Stomach (tissue), 9 donors: Measurements from ENCODE around the gene GAN. TPM values are rescaled to one million over a fixed set of nuclear protein-coding genes. Genes with fewer than 3 reads are reported as not detected.

Experiments
- DNase-seq, 2 donors: peaks; one replicate each; pipeline versions ENCODE4 v3.0.0 to v3.0.0-alpha.2; 2013 to 2019
- H3K27ac ChIP-seq, 5 donors: fragments of 200-600 bp in 4 of 5; sonication (generic) in 4 of 5; one replicate each; pipeline ENCODE4 v1.5.1; 2013 to 2019; ENCODE audit warnings: mild to moderate bottlenecking in 1 of 5, moderate library complexity in 1 of 5
- H3K27me3 ChIP-seq, 3 donors: fragments of 200-600 bp; sonication (generic); one replicate each; pipeline ENCODE4 v1.5.1; 2017 to 2019; ENCODE audit warnings: mixed run types in 1 of 3
- H3K36me3 ChIP-seq, 4 donors: fragments of 200-600 bp; sonication (generic); 1 replicate in 3 of 4; 2 replicates in 1 of 4; pipeline ENCODE4 v1.5.1; 2016 to 2019
- H3K4me1 ChIP-seq, 4 donors: fragments of 200-600 bp; sonication (generic); one replicate each; pipeline ENCODE4 v1.5.1; 2016 to 2019
- H3K4me3 ChIP-seq, 4 donors: fragments of 200-600 bp; sonication (generic) in 3 of 4; one replicate each; pipeline ENCODE4 v1.5.1; 2016 to 2019; ENCODE audit warnings: mild to moderate bottlenecking in 1 of 4
- H3K9me3 ChIP-seq, 4 donors: fragments of 200-600 bp; sonication (generic); one replicate each; pipeline ENCODE4 v1.5.1; 2016 to 2019
- CTCF ChIP-seq, 7 experiments: fragments of 450-650 bp in 4 of 7; fragments of 200-600 bp in 3 of 7; sonication (generic) in 3 of 7; IDR thresholded peaks; one replicate each; pipeline ENCODE4 v1.5.1; 2016 to 2019; ENCODE audit warnings: antibody characterized with exemption in 7 of 7, control low read depth in 2 of 7, mild to moderate bottlenecking in 1 of 7
- EP300 ChIP-seq: sonication (generic); formaldehyde crosslinking; IDR thresholded peaks from one replicate; pipeline ENCODE4 v1.6.1; 2017; ENCODE audit warnings: antibody characterized with exemption
- POLR2A ChIP-seq, 4 donors: fragments of 450-650 bp; IDR thresholded peaks; one replicate each; pipeline ENCODE4 v1.6.1; 2016; ENCODE audit warnings: antibody characterized with exemption in 4 of 4, control low read depth in 2 of 4, mild to moderate bottlenecking in 1 of 4, moderate library complexity in 1 of 4
- POLR2AphosphoS5 ChIP-seq, 3 donors: sonication (generic); formaldehyde crosslinking; IDR thresholded peaks; one replicate each; pipeline ENCODE4 v1.6.1; 2016; ENCODE audit warnings: antibody characterized with exemption in 3 of 3
- WGBS, 5 donors: extraction: QIAGEN DNeasy Blood & Tissue Kit in 3 of 5; methylation state at CpG; one replicate each; pipeline versions ENCODE4 v1.1.5 to v1.1.7; 2013 to 2018; 5-methylcytosine and 5-hydroxymethylcytosine counted together
- intact Hi-C: fragments of 100-400 bp; cut with DNase I; formaldehyde crosslinking; loops from one replicate; pipeline ENCODE4 v1.15.1; 2023; ENCODE audit warnings: low total_unique reads
- polyA plus RNA-seq, 3 donors: library from polyadenylated mRNA; stranded (reverse); fragments of 200-250 nt; gene quantifications; one replicate each; pipeline ENCODE4 v1.2.3, GENCODE V29; 2013
- total RNA-seq, 5 donors: library from RNA; depleted of rRNA; stranded (reverse); fragments of >200 nt; gene quantifications; one replicate each; pipeline versions ENCODE4 v1.1.0 to v1.2.3, GENCODE V29; 2014 to 2016
- donor health status: healthy with polysubstance abuse.
- donor health status: Bipolar disorder and iron deficiency.
- donor health status: healthy.

GAN gene
- total and polyA plus RNA-seq, 8 donors = 0.56 to 38.5 (median 7.6) TPM

GRCh38 chr16:81435103-81435502, 120.3 kb downstream of the GAN start:
- Histone ChIP-seq H3K27me3 (no peaks in the 10 kb centered on the region), H3K9me3 (no peaks in the 10 kb centered on the region), H3K4me3 (no peak overlapping the region), H3K4me1 (peaks cover 0 to 6% (median 0%) of the 10 kb centered on the region in 4 donors), H3K27ac (no peak overlapping the region), H3K36me3 (no peaks in the 10 kb centered on the region)
- TF ChIP-seq EP300 (no peak), CTCF (IDR thresholded peaks at IDR 0.05) (no peak), POLR2AphosphoS5 (IDR thresholded peaks at IDR 0.05) (no peak), POLR2A (IDR thresholded peaks at IDR 0.05) (no peak)
- DNase-seq = no peak
- intact Hi-C loops = no loop called here
- 69 to 80% (median 76%) methylated on average over 3 of the region's 3 CpGs for WGBS, 5 donors

- intact Hi-C loops = no loop called here
- no peak for TF ChIP-seq POLR2AphosphoS5 (IDR thresholded peaks at IDR 0.05)
- no peak for TF ChIP-seq EP300
- no peak for TF ChIP-seq POLR2A (IDR thresholded peaks at IDR 0.05)
- TF ChIP-seq CTCF (IDR thresholded peaks at IDR 0.05) = no peak
- WGBS, 5 donors = 78 to 96% (median 87%) methylated on average over 2 of the region's 2 CpGs
- Histone ChIP-seq H3K4me3 (no peak overlapping the region), H3K9me3 (no peaks in the 10 kb centered on the region), H3K27ac (no peak overlapping the region), H3K27me3 (no peaks in the 10 kb centered on the region), H3K4me1 (peaks cover 0 to 8% (median 0%) of the 10 kb centered on the region in 4 donors), H3K36me3 (no peaks in the 10 kb centered on the region)
- DNase-seq = no peak
Measured at GRCh38 chr16:81435567-81435966, 120.8 kb downstream of the GAN start.

GRCh38 chr16:81436386-81436785, 121.6 kb downstream of the GAN start:
- H3K4me3 ChIP-seq = no peak overlapping the region
- no peak for DNase-seq
- no peaks in the 10 kb centered on the region for H3K36me3 ChIP-seq
- 84 to 94% (median 90%) methylated on average over 6 of the region's 6 CpGs for WGBS, 5 donors
- intact Hi-C loops = no loop called here
- H3K4me1 ChIP-seq = peaks cover 0 to 8% (median 0%) of the 10 kb centered on the region in 4 donors
- no peak overlapping the region for H3K27ac ChIP-seq
- H3K9me3 ChIP-seq = no peaks in the 10 kb centered on the region
- TF ChIP-seq EP300 (no peak), CTCF (IDR thresholded peaks at IDR 0.05) (no peak), POLR2A (IDR thresholded peaks at IDR 0.05) (no peak), POLR2AphosphoS5 (IDR thresholded peaks at IDR 0.05) (no peak)
- no peaks in the 10 kb centered on the region for H3K27me3 ChIP-seq

- no peak for DNase-seq
- H3K27me3 ChIP-seq = no peaks in the 10 kb centered on the region
- TF ChIP-seq POLR2A (IDR thresholded peaks at IDR 0.05) (no peak), POLR2AphosphoS5 (IDR thresholded peaks at IDR 0.05) (no peak), EP300 (no peak), CTCF (IDR thresholded peaks at IDR 0.05) (no peak)
- H3K4me3 ChIP-seq = no peak overlapping the region
- H3K9me3 ChIP-seq = no peaks in the 10 kb centered on the region
- intact Hi-C loops = no loop called here
- H3K36me3 ChIP-seq = no peaks in the 10 kb centered on the region
- peaks cover 0 to 3% (median 0%) of the 10 kb centered on the region in 4 donors for H3K4me1 ChIP-seq
- 47 to 56% (median 52%) methylated on average over 10 of the region's 10 CpGs for WGBS, 5 donors
- H3K27ac ChIP-seq = no peak overlapping the region
Measured at GRCh38 chr16:81437865-81438264, 123.1 kb downstream of the GAN start.

Other genes starting within 250 kb of the GAN start
- gene C16orf46, start 237.7 kb upstream of the GAN start, total RNA-seq = under 1 TPM in 1 of 5 donors, not detected in 4; 0.73 TPM
- 1 to 10 TPM in 1 of 3 donors, under 1 TPM in 2; 0.44 to 1.1 (median 0.50) TPM for gene C16orf46, start 237.7 kb upstream of the GAN start, polyA plus RNA-seq
- 10 to 100 TPM in 3 of 5 donors, 1 to 10 TPM in 2; 4.9 to 29.0 (median 22.5) TPM for gene GCSH, start 218.6 kb upstream of the GAN start, total RNA-seq
- 10 to 100 TPM; 22.6 to 36.4 (median 29.4) TPM for gene GCSH, start 218.6 kb upstream of the GAN start, polyA plus RNA-seq
- gene BCO1, start 76.3 kb upstream of the GAN start, total RNA-seq = 1 to 10 TPM in 2 of 5 donors, not detected in 3; 2.2 to 5.8 TPM
- 1 to 10 TPM in 1 of 3 donors, under 1 TPM in 2; 0.38 to 2.1 (median 0.44) TPM for gene BCO1, start 76.3 kb upstream of the GAN start, polyA plus RNA-seq
- 10 to 100 TPM; 11.1 to 71.0 (median 31.9) TPM for gene CMIP, start 129.8 kb downstream of the GAN start, total RNA-seq
- 10 to 100 TPM; 11.5 to 54.3 (median 30.5) TPM for gene CMIP, start 129.8 kb downstream of the GAN start, polyA plus RNA-seq